ENCODE measurements around the gene SLC28A3.

DNA sequence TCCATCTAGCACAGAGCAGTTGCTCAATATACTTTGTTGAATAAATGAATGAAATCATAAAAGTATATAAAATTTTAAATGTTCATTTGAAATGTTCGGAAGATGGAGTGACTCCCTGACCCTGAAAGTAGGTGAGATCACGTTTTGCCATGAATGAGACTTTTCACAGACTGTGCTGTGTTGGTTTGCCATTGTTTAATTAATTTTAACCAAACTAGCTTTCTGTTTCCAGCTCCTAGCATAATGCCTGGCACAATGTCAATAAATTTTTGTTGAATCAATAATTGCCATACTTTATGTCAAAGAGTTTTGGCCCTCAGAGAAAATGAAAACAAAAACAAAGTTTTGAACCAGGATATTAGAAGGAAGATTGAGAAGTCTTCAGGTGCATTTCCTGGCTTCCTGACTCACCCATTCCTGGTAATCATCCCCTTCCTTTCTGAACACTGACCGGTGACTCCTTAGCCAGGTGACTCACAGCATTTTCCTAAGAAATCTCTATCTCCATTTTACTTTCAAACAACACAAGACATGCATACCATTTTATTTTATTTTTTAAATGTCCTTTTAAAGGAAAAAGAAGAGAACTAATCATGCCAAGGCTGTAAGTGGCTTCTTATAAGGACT, 15.1 kb downstream of the SLC28A3 start:
- TF ChIP-seq, protein P1, sequence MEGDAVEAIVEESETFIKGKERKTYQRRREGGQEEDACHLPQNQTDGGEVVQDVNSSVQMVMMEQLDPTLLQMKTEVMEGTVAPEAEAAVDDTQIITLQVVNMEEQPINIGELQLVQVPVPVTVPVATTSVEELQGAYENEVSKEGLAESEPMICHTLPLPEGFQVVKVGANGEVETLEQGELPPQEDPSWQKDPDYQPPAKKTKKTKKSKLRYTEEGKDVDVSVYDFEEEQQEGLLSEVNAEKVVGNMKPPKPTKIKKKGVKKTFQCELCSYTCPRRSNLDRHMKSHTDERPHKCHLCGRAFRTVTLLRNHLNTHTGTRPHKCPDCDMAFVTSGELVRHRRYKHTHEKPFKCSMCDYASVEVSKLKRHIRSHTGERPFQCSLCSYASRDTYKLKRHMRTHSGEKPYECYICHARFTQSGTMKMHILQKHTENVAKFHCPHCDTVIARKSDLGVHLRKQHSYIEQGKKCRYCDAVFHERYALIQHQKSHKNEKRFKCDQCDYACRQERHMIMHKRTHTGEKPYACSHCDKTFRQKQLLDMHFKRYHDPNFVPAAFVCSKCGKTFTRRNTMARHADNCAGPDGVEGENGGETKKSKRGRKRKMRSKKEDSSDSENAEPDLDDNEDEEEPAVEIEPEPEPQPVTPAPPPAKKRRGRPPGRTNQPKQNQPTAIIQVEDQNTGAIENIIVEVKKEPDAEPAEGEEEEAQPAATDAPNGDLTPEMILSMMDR (conservative IDR thresholded peaks at IDR 0.05; ENCODE audit: low read depth, low read length) = no peak
- no peak for TF ChIP-seq EZH2phosphoT487 (IDR thresholded peaks at IDR 0.05; ENCODE audit: borderline replicate concordance, low read length)
- no peak for TF ChIP-seq EZH2 (IDR thresholded peaks at IDR 0.05; ENCODE audit: low read length, unreplicated experiment)
